Measurements from ENCODE around the gene DRC1.

Gene DRC1

DNA sequence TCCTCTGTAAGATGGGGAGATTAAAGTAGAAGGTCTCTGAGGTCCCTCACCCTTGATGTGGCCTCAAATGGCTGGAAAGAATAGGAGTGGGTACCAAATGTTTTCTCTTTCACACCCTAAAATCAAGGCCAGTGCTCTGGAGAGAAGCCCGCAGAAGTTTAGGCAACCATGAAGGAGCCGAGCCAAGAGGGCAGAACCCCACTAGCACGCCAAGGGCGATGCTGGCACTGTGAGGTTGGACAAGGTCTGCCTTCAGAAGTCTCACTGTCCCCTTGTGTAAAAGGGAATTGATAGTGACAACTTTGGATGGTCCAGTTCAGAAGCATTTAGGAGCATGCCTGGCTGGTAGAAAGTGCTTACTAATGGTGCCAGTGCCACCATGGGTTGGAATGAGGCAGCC lies 92.5 kb downstream of the DRC1 start:
- DNase-seq (ENCODE audit: low read depth), result no peak
- TF ChIP-seq, protein P1, sequence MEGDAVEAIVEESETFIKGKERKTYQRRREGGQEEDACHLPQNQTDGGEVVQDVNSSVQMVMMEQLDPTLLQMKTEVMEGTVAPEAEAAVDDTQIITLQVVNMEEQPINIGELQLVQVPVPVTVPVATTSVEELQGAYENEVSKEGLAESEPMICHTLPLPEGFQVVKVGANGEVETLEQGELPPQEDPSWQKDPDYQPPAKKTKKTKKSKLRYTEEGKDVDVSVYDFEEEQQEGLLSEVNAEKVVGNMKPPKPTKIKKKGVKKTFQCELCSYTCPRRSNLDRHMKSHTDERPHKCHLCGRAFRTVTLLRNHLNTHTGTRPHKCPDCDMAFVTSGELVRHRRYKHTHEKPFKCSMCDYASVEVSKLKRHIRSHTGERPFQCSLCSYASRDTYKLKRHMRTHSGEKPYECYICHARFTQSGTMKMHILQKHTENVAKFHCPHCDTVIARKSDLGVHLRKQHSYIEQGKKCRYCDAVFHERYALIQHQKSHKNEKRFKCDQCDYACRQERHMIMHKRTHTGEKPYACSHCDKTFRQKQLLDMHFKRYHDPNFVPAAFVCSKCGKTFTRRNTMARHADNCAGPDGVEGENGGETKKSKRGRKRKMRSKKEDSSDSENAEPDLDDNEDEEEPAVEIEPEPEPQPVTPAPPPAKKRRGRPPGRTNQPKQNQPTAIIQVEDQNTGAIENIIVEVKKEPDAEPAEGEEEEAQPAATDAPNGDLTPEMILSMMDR (conservative IDR thresholded peaks at IDR 0.05; ENCODE audit: low read depth, low read length), result no peak
- no peak overlapping the region for H3K4me3 ChIP-seq (ENCODE audit: low read depth, low read length)

DNA sequence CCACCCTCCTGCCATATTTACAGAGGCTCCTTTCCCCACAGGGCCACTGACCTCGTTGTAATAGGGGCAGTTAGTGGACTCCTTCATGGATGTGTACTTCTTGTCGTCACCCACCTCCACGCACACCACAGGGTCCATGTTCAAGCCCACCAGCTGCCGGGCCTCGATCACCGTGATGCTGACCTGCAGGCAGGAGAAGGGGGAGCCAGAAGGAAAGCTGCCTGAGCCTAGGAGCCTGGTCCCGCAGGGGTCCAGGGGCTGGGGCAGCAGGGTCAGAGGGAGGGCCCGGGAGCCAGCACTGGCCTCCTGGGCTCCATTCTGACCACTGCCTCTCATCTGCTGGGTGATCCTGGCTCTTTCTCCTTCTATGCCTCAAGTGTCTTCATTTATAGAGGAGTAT lies 93.2 kb downstream of the DRC1 start:
- TF ChIP-seq, protein P1 (conservative IDR thresholded peaks at IDR 0.05; ENCODE audit: low read depth, low read length), result no peak
- H3K4me3 ChIP-seq (ENCODE audit: low read depth, low read length), result no peak overlapping the region
- DNase-seq (ENCODE audit: low read depth), result no peak

DNA sequence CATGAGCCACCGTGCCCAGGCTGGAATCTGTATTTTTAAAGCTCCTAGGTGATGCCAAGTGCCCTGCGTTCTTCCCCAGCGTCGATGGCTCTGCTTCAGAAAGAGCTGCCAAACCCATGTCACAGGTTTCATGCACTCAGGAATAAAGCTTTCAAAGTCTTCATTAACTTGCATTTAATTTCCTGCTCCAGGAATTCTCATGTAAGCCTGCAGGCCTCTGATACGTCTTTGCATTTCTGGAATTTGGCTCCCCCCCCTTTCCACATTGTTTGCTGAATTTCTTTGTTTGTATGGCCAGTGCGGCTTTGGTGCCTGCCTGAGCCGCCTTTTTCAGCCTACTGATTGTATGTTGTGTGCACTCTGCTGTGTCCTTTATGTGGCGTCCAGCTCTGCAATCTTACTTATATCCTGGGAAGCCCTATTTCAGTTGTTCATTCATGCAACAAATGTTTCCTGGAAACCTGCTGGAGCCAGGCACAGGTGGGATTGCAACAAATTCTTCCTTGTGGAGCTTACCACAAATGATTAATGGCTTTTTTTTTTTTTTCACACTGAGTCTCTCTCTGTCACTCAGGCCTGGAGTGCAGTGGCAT lies 94.1 kb downstream of the DRC1 start:
- DNase-seq (ENCODE audit: low read depth), result no peak
- TF ChIP-seq, protein P1 (conservative IDR thresholded peaks at IDR 0.05; ENCODE audit: low read depth, low read length), result no peak
- no peak overlapping the region for H3K4me3 ChIP-seq (ENCODE audit: low read depth, low read length)

- TF ChIP-seq, protein P1 (conservative IDR thresholded peaks at IDR 0.05; ENCODE audit: low read depth, low read length), result no peak
- H3K4me3 ChIP-seq (ENCODE audit: low read depth, low read length), result no peak overlapping the region
- no peak for DNase-seq (ENCODE audit: low read depth)
Observed at GRCh38 chr2:26500406-26500805, 98.7 kb downstream of the DRC1 start.

- peak; percentile 48 for DNase-seq (ENCODE audit: low read depth)
- TF ChIP-seq, protein P1 (conservative IDR thresholded peaks at IDR 0.05; ENCODE audit: low read depth, low read length), result peak; percentile 83
- no peak overlapping the region for H3K4me3 ChIP-seq (ENCODE audit: low read depth, low read length)
Observed at GRCh38 chr2:26503231-26503880, 101.6 kb downstream of the DRC1 start.

DNA sequence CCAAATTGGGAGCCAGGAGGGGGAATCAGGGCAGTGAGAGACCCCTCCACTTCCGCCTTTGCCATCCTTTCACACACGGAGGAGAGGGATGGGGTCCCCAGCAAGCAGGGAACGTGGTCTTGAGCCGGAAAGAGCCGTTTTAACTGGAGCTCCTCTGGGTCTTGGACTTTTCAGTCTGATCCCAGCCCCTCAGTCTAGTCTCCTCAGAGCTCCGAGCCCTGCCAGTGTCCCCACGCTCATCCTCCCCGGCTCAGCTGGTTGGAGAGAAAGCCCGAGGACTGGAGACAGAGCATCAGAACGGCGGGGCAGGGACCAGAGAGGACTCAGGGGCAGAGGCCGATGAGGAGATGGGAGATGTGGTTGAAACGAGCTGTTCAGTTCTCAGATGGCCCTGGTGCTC lies 102.3 kb downstream of the DRC1 start:
- TF ChIP-seq, protein P1 (conservative IDR thresholded peaks at IDR 0.05; ENCODE audit: low read depth, low read length), result no peak
- no peak for DNase-seq (ENCODE audit: low read depth)
- H3K4me3 ChIP-seq (ENCODE audit: low read depth, low read length), result no peak overlapping the region

DNA sequence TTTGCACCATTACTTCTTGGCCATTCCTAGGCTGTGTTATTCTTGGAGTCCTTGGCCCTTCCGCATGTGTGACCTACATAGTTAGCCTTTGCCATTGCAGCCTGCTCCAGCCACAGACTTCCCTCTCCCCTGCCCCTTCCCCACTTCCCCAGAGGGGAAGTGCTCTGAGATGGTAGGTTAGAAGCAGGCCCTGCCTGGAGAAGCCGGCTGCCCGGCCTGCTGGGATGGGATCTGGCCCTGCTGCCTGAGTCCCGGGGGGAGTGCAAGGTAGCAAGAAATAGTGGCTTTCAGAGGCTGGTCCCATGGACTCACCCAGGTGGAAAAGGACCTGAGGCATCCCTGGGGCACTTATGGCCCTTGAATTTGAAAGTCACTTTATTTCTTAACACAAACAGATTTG lies 104.6 kb downstream of the DRC1 start:
- TF ChIP-seq, protein P1 (conservative IDR thresholded peaks at IDR 0.05; ENCODE audit: low read depth, low read length), result no peak
- H3K4me3 ChIP-seq (ENCODE audit: low read depth, low read length), result no peak overlapping the region
- no peak for DNase-seq (ENCODE audit: low read depth)
